ENCODE results near the gene RNF14. TPM values are rescaled to one million over a fixed set of nuclear protein-coding genes. Genes with fewer than 3 reads are reported as not detected.

The RNF14 gene
- total and polyA plus RNA-seq, 2 donors (not counting 3 experiments of a cell fraction or from before 2014, with no cell fraction given) = 23.5 to 55.9 TPM

DNA sequence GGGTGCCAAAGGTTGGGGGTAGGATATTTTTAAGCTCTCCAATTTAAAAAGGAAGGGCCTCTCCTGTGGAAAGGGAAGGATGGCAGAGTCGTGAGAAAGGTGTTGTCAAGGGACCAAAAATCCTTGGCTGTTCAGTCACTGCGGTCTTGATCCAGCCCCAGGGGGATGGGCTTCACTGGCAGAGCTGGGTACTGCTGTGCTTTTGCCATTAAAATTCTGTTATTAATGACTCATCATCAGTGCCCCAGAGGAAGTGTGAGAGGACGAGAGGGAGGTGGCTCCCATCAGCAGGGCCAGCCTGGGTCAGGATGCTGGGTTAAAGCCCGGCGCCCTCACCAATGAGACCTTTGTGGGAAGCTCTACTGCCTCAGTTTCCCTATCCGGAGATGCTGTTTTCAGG, 27.6 kb upstream of the RNF14 start:
- peak; percentile 66 for DNase-seq (ENCODE audit: low read depth, low spot score)
- H4K20me1 ChIP-seq (replicated peaks; ENCODE audit: control insufficient read depth, extremely low read depth, insufficient read depth, low read length) = no peaks in the 10 kb centered on the region
- intact Hi-C loops (cut with micrococcal nuclease) = loop anchor here (1.0 to 2.0 kb wide), 2 partner anchors 17 kb away; partner anchors contain the start of gene PCDH12
- FAIRE-seq = peak; percentile 85
- H3K9me1 ChIP-seq (replicated peaks; ENCODE audit: control insufficient read depth, extremely low read depth, insufficient read depth, low read length) = no peaks in the 10 kb centered on the region
- BruUV-seq (replicated peaks) = no TSS peak
- ChIA-PET CTCF (interaction anchor here (0.9 to 10.9 kb wide), 11 partner anchors 10 to 258 kb away, joined by 3 to 244 read pairs (median 6); partner anchors contain the start of genes DELE1, PCDH1, PCDH12 and RNF14), POLR2A (interaction anchor here (1.2 to 2.5 kb wide), 2 partner anchors 17 to 19 kb away, joined by 3 to 9 read pairs; partner anchors contain the start of gene DELE1)
- H3K27ac ChIP-seq (ENCODE audit: insufficient read depth, low read depth, low read length) = peak overlapping the region; percentile 19
- peak; percentile 64 for TF ChIP-seq FOS (IDR thresholded peaks at IDR 0.05; ENCODE audit: borderline replicate concordance, insufficient read depth, low read length)
- no peak for TF ChIP-seq GATA2 (IDR thresholded peaks at IDR 0.05; ENCODE audit: insufficient read depth, insufficient read length, low read depth, low read length)
- TF ChIP-seq JUN (IDR thresholded peaks at IDR 0.05; ENCODE audit: borderline replicate concordance, insufficient read depth, insufficient read length, low read depth) = peak; percentile 51
- no peaks in the 10 kb centered on the region for H3K27me3 ChIP-seq (ENCODE audit: control insufficient read depth in 2 of 2, insufficient read depth in 2 of 2, low read length in 2 of 2)
- no peak overlapping the region for H3K4me3 ChIP-seq (replicated peaks in 1 of 3; ENCODE audit: insufficient read depth in 1 of 3, low read depth in 1 of 3, low read length in 3 of 3)
- no peaks in the 10 kb centered on the region for H3K9me3 ChIP-seq (replicated peaks; ENCODE audit: control insufficient read depth, insufficient read depth, low read length)
- no peak overlapping the region for H3K9ac ChIP-seq (replicated peaks; ENCODE audit: extremely low read depth, insufficient read depth, low read length)
- H3K36me3 ChIP-seq (ENCODE audit: control insufficient read depth in 2 of 2, extremely low read depth in 1 of 2, insufficient read depth in 2 of 2, low read length in 2 of 2) = peaks cover 11 to 19% of the 10 kb centered on the region in 2 experiments
- H3K4me1 ChIP-seq (ENCODE audit: control insufficient read depth, extremely low read depth, insufficient read depth, low read length) = peaks cover 32% of the 10 kb centered on the region
- H3K79me2 ChIP-seq (ENCODE audit: control insufficient read depth, insufficient read depth, low read length) = no peaks in the 10 kb centered on the region
- peak overlapping the region; percentile 13 for H3K4me2 ChIP-seq (ENCODE audit: insufficient read depth, low read length)
- dilution Hi-C loops (cut with MboI; ENCODE audit: extremely low pct_ligation_motif_present, low sequenced_read_pairs) = no loop called here
- H2AFZ ChIP-seq (ENCODE audit: low read depth, low read length) = no peak overlapping the region

DNA sequence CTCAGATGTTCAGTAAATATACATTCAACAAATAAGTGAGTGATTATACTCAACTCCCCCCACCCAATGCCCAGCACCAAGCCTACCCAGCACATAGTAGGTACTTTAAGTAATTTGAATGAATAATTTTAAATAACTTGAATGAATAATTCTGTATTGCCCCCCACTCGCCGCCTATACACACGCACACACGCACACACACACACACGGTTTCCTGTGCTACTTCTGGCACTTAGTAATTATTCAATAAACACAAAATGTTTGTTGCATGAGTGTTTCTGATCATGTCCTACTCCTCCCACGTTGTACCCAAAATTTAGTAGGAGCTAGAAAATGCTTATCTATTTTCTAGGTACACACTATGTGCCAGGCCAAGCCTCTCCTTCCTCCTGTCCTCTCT, 27.1 kb upstream of the RNF14 start:
- DNase-seq (ENCODE audit: low read depth, low spot score) = no peak
- ChIA-PET POLR2A (interaction anchor here (0.5 to 2.5 kb wide), 2 partner anchors 18 to 221 kb away, joined by 3 to 9 read pairs; partner anchors contain the start of gene DELE1), CTCF (interaction anchor here (0.9 to 10.9 kb wide), 10 partner anchors 10 to 259 kb away, joined by 3 to 244 read pairs (median 6); partner anchors contain the start of genes DELE1, PCDH1, PCDH12 and RNF14)
- Histone ChIP-seq H3K4me1 (ENCODE audit: control insufficient read depth, extremely low read depth, insufficient read depth, low read length) (peaks cover 35% of the 10 kb centered on the region), H3K79me2 (ENCODE audit: control insufficient read depth, insufficient read depth, low read length) (no peaks in the 10 kb centered on the region), H3K27me3 (ENCODE audit: control insufficient read depth in 2 of 2, insufficient read depth in 2 of 2, low read length in 2 of 2) (no peaks in the 10 kb centered on the region), H4K20me1 (replicated peaks; ENCODE audit: control insufficient read depth, extremely low read depth, insufficient read depth, low read length) (no peaks in the 10 kb centered on the region), H3K9me1 (replicated peaks; ENCODE audit: control insufficient read depth, extremely low read depth, insufficient read depth, low read length) (no peaks in the 10 kb centered on the region), H2AFZ (ENCODE audit: low read depth, low read length) (no peak overlapping the region), H3K27ac (ENCODE audit: insufficient read depth, low read depth, low read length) (peak overlapping the region; percentile 19), H3K4me3 (replicated peaks in 1 of 3; ENCODE audit: insufficient read depth in 1 of 3, low read depth in 1 of 3, low read length in 3 of 3) (no peak overlapping the region), H3K36me3 (ENCODE audit: control insufficient read depth in 2 of 2, extremely low read depth in 1 of 2, insufficient read depth in 2 of 2, low read length in 2 of 2) (peaks cover 11 to 15% of the 10 kb centered on the region in 2 experiments), H3K9ac (replicated peaks; ENCODE audit: extremely low read depth, insufficient read depth, low read length) (no peak overlapping the region), H3K4me2 (ENCODE audit: insufficient read depth, low read length) (no peak overlapping the region), H3K9me3 (replicated peaks; ENCODE audit: control insufficient read depth, insufficient read depth, low read length) (no peaks in the 10 kb centered on the region)
- FAIRE-seq = peak; percentile 37
- dilution Hi-C loops (cut with MboI; ENCODE audit: extremely low pct_ligation_motif_present, low sequenced_read_pairs) (no loop called here), intact Hi-C loops (cut with micrococcal nuclease) (loop anchor here (1.0 to 2.0 kb wide), 2 partner anchors 17 kb away; partner anchors contain the start of gene PCDH12)
- TF ChIP-seq MAX (IDR thresholded peaks at IDR 0.05; ENCODE audit: insufficient read depth, insufficient read length) = no peak
- no peak for TF ChIP-seq EZH2 (IDR thresholded peaks at IDR 0.05; ENCODE audit: borderline replicate concordance, low read depth, low read length, severe bottlenecking)
- no peak for TF ChIP-seq GATA2 (IDR thresholded peaks at IDR 0.05; ENCODE audit: insufficient read depth, insufficient read length, low read depth, low read length)
- no peak for TF ChIP-seq POLR2A (IDR thresholded peaks at IDR 0.05; ENCODE audit: low read depth, low read length)
- TF ChIP-seq, protein P1, sequence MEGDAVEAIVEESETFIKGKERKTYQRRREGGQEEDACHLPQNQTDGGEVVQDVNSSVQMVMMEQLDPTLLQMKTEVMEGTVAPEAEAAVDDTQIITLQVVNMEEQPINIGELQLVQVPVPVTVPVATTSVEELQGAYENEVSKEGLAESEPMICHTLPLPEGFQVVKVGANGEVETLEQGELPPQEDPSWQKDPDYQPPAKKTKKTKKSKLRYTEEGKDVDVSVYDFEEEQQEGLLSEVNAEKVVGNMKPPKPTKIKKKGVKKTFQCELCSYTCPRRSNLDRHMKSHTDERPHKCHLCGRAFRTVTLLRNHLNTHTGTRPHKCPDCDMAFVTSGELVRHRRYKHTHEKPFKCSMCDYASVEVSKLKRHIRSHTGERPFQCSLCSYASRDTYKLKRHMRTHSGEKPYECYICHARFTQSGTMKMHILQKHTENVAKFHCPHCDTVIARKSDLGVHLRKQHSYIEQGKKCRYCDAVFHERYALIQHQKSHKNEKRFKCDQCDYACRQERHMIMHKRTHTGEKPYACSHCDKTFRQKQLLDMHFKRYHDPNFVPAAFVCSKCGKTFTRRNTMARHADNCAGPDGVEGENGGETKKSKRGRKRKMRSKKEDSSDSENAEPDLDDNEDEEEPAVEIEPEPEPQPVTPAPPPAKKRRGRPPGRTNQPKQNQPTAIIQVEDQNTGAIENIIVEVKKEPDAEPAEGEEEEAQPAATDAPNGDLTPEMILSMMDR (IDR thresholded peaks at IDR 0.05; ENCODE audit: extremely low read depth in 1 of 2, insufficient read depth in 1 of 2, low read depth in 1 of 2, low read length in 2 of 2) = no peak
- no peak for TF ChIP-seq MYC (IDR thresholded peaks at IDR 0.05; ENCODE audit: low read depth, low read length)
- TF ChIP-seq POLR2AphosphoS5 (IDR thresholded peaks at IDR 0.05; ENCODE audit: insufficient read depth, low read depth, low read length) = no peak
- no peak for TF ChIP-seq JUN (IDR thresholded peaks at IDR 0.05; ENCODE audit: borderline replicate concordance, insufficient read depth, insufficient read length, low read depth)
- no peak for TF ChIP-seq FOS (IDR thresholded peaks at IDR 0.05; ENCODE audit: borderline replicate concordance, insufficient read depth, low read length)
- no TSS peak for BruUV-seq (replicated peaks)

All from endothelial cell of umbilical vein (primary cell).